Measurements from ENCODE around the gene AGO1. TPM values are rescaled to one million over a fixed set of nuclear protein-coding genes. Genes with fewer than 3 reads are reported as not detected.
"Not testable (repeated sequence)": the region's sequence is repeated elsewhere in the genome, so short reads cannot be mapped to it uniquely, and the experiment has no call there.

Gene AGO1
- polyA plus RNA-seq, 2 of the 4 experiments (the other 2 are of a cell fraction): 5.6 to 7.0 TPM

- 97% methylated on average over 3 of the region's 3 CpGs for WGBS (ENCODE audit: missing lambda C conversion rate)
- ChIA-PET POLR2A (no interaction called here), CTCF (no interaction called here)
- H3K9me3 ChIP-seq: no peaks in the 10 kb centered on the region
- TF ChIP-seq FOSB (CRISPR knock-in tag; IDR thresholded peaks at IDR 0.05) (no peak), TP53 (CRISPR knock-in tag; IDR thresholded peaks at IDR 0.05) (no peak), FOXS1 (CRISPR knock-in tag; IDR thresholded peaks at IDR 0.05) (no peak), RFX5 (IDR thresholded peaks at IDR 0.05) (no peak), ZSCAN20 (CRISPR knock-in tag; IDR thresholded peaks at IDR 0.05) (no peak), CHD4 (IDR thresholded peaks at IDR 0.05; ENCODE audit: borderline replicate concordance) (no peak), ZNF302 (CRISPR knock-in tag; IDR thresholded peaks at IDR 0.05) (no peak), MYC (IDR thresholded peaks at IDR 0.05; ENCODE audit: borderline replicate concordance, low read length) (no peak), RCOR1 (IDR thresholded peaks at IDR 0.05; ENCODE audit: low read depth, low read length) (no peak)
- TF ChIP-seq, protein P1, sequence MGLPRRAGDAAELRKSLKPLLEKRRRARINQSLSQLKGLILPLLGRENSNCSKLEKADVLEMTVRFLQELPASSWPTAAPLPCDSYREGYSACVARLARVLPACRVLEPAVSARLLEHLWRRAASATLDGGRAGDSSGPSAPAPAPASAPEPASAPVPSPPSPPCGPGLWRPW (IDR thresholded peaks at IDR 0.05): no peak
- no peak overlapping the region for H3K4me2 ChIP-seq
- no peak overlapping the region for H3K4me3 ChIP-seq
- no peak for DNase-seq (ENCODE audit: low read depth in 1 of 2, low spot score in 1 of 2)
- H3K4me1 ChIP-seq: no peaks in the 10 kb centered on the region
- H3K27ac ChIP-seq: no peak overlapping the region
- FAIRE-seq: no peak
- no peak for ATAC-seq
These were observed 76.3 kb downstream of the AGO1 start for GRCh38 chr1:35959304-35959703.

- no peak for DNase-seq (ENCODE audit: low read depth in 1 of 2, low spot score in 1 of 2)
- no peak for TF ChIP-seq CBX2 (IDR thresholded peaks at IDR 0.05; ENCODE audit: borderline replicate concordance, low read depth)
- TF ChIP-seq CHD4 (IDR thresholded peaks at IDR 0.05; ENCODE audit: borderline replicate concordance): no peak
- TF ChIP-seq FOSL2 (IDR thresholded peaks at IDR 0.05): no peak
- TF ChIP-seq FOSL2 (CRISPR knock-in tag; IDR thresholded peaks at IDR 0.05): no peak
- TF ChIP-seq HEYL (CRISPR knock-in tag; IDR thresholded peaks at IDR 0.05): no peak
- no peak for TF ChIP-seq JUN (IDR thresholded peaks at IDR 0.05)
- no peak for TF ChIP-seq RARB (CRISPR knock-in tag; IDR thresholded peaks at IDR 0.05)
- TF ChIP-seq HOXB5 (CRISPR knock-in tag; IDR thresholded peaks at IDR 0.05): no peak
- no peak for TF ChIP-seq FOXS1 (CRISPR knock-in tag; IDR thresholded peaks at IDR 0.05)
- no peak for TF ChIP-seq RFX5 (IDR thresholded peaks at IDR 0.05)
- no peak for TF ChIP-seq SREBF2 (IDR thresholded peaks at IDR 0.05)
- no peak for TF ChIP-seq ZNF302 (CRISPR knock-in tag; IDR thresholded peaks at IDR 0.05)
- TF ChIP-seq POLR2AphosphoS2 (conservative IDR thresholded peaks at IDR 0.05; ENCODE audit: low read length): no peak
- WGBS (ENCODE audit: missing lambda C conversion rate): 99% methylated on average over 2 of the region's 2 CpGs
- H3K4me2 ChIP-seq: no peak overlapping the region
- POLR2A ChIA-PET: no interaction called here
- FAIRE-seq: no peak
- no peaks in the 10 kb centered on the region for H3K4me1 ChIP-seq
- no peak for ATAC-seq
- H3K4me3 ChIP-seq: no peak overlapping the region
- H3K27ac ChIP-seq: no peak overlapping the region
- H3K9me3 ChIP-seq: no peaks in the 10 kb centered on the region
- CTCF ChIA-PET: no interaction called here
These were observed 79.9 kb downstream of the AGO1 start for GRCh38 chr1:35962952-35963351.

GRCh38 chr1:35964277-35964676 lies 81.3 kb downstream of the AGO1 start:
- FAIRE-seq; DNase-seq (ENCODE audit: low read depth in 1 of 2, low spot score in 1 of 2); ATAC-seq; H3K9me3 ChIP-seq; H3K4me3 ChIP-seq; H3K4me2 ChIP-seq; H3K27ac ChIP-seq; CTCF ChIA-PET; H3K4me1 ChIP-seq; POLR2A ChIA-PET: not testable (repeated sequence)
- 83% methylated on average over 1 of the region's 1 CpG for WGBS (ENCODE audit: missing lambda C conversion rate)

- ChIA-PET POLR2A (no interaction called here), CTCF (no interaction called here)
- Histone ChIP-seq H3K4me1 (no peaks in the 10 kb centered on the region), H3K4me2 (no peak overlapping the region), H3K4me3 (no peak overlapping the region), H3K9me3 (no peaks in the 10 kb centered on the region), H3K27ac (no peak overlapping the region)
- ATAC-seq (no peak), FAIRE-seq (no peak), DNase-seq (ENCODE audit: low read depth in 1 of 2, low spot score in 1 of 2) (no peak)
- TF ChIP-seq, protein P2, sequence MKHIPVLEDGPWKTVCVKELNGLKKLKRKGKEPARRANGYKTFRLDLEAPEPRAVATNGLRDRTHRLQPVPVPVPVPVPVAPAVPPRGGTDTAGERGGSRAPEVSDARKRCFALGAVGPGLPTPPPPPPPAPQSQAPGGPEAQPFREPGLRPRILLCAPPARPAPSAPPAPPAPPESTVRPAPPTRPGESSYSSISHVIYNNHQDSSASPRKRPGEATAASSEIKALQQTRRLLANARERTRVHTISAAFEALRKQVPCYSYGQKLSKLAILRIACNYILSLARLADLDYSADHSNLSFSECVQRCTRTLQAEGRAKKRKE (CRISPR knock-in tag; IDR thresholded peaks at IDR 0.05; ENCODE audit: low read depth): no peak
- no peak for TF ChIP-seq ZSCAN20 (CRISPR knock-in tag; IDR thresholded peaks at IDR 0.05)
- TF ChIP-seq HOXB5 (CRISPR knock-in tag; IDR thresholded peaks at IDR 0.05): no peak
- TF ChIP-seq HOXB13 (CRISPR knock-in tag; IDR thresholded peaks at IDR 0.05; ENCODE audit: low read depth): no peak
- TF ChIP-seq GATA3 (IDR thresholded peaks at IDR 0.05; ENCODE audit: borderline replicate concordance): no peak
- TF ChIP-seq CBX8 (IDR thresholded peaks at IDR 0.05): no peak
- TF ChIP-seq SREBF2 (IDR thresholded peaks at IDR 0.05): no peak
- no peak for TF ChIP-seq RAD21 (conservative IDR thresholded peaks at IDR 0.05 in 1 of 2, IDR thresholded peaks at IDR 0.05 in 1 of 2)
- TF ChIP-seq KDM5A (IDR thresholded peaks at IDR 0.05): no peak
- no peak for TF ChIP-seq EP300 (IDR thresholded peaks at IDR 0.05)
- no peak for TF ChIP-seq ESRRA (IDR thresholded peaks at IDR 0.05; ENCODE audit: borderline replicate concordance, low read length)
- no peak for TF ChIP-seq RCOR1 (IDR thresholded peaks at IDR 0.05; ENCODE audit: low read depth, low read length)
- TF ChIP-seq CHD2 (IDR thresholded peaks at IDR 0.05; ENCODE audit: low read length, partially characterized antibody): no peak
- TF ChIP-seq RFX5 (IDR thresholded peaks at IDR 0.05): no peak
- TF ChIP-seq ZC3H11A (IDR thresholded peaks at IDR 0.05): no peak
- TF ChIP-seq TP53 (CRISPR knock-in tag; IDR thresholded peaks at IDR 0.05): no peak
- no peak for TF ChIP-seq FOSB (CRISPR knock-in tag; IDR thresholded peaks at IDR 0.05)
- no peak for TF ChIP-seq JUNB (IDR thresholded peaks at IDR 0.05)
- 100% methylated on average over 1 of the region's 1 CpG for WGBS (ENCODE audit: missing lambda C conversion rate)
These were observed 85.4 kb downstream of the AGO1 start for GRCh38 chr1:35968396-35968795.

All from A549 (cell line).